WTC11 (cell line): ENCODE results near the gene GPD1. TPM values are rescaled to one million over a fixed set of nuclear protein-coding genes. Genes with fewer than 3 reads are reported as not detected.

ENCODE experiments used
- ATF1 ChIP-seq: sonication (generic); formaldehyde crosslinking; IDR thresholded peaks from 2 replicates; pipeline ENCODE4 v1.8.1; 2023; ENCODE audit warnings: mild to moderate bottlenecking, moderate library complexity, missing genetic modification reagents
- E2F4 ChIP-seq: sonication (generic); formaldehyde crosslinking; IDR thresholded peaks from 2 replicates; pipeline ENCODE4 v1.8.1; 2022; ENCODE audit warnings: low read depth, mild to moderate bottlenecking, moderate library complexity, missing genetic modification reagents, borderline replicate concordance
- ESRRA ChIP-seq: sonication (generic); formaldehyde crosslinking; IDR thresholded peaks from 2 replicates; pipeline ENCODE4 v1.8.1; 2022; ENCODE audit warnings: mild to moderate bottlenecking, missing genetic modification reagents, borderline replicate concordance
- JUN ChIP-seq: sonication (generic); formaldehyde crosslinking; IDR thresholded peaks from 2 replicates; pipeline ENCODE4 v1.8.0; 2023; ENCODE audit warnings: mild to moderate bottlenecking, missing genetic modification reagents
- RORB ChIP-seq: fragments of 250-450 bp; sonication (Bioruptor Pico); IDR thresholded peaks from 2 replicates; pipeline ENCODE4 v1.9.0; 2021; ENCODE audit warnings: mild to moderate bottlenecking
- SMAD4 ChIP-seq: sonication (generic); formaldehyde crosslinking; IDR thresholded peaks from 2 replicates; pipeline ENCODE4 v1.8.0; 2022; ENCODE audit warnings: mild to moderate bottlenecking, missing genetic modification reagents
- SOX15 ChIP-seq: fragments of 250-450 bp; sonication (Bioruptor Pico); IDR thresholded peaks from 2 replicates; pipeline ENCODE4 v1.9.0; 2021; ENCODE audit warnings: mild to moderate bottlenecking
- SP1 ChIP-seq: sonication (generic); formaldehyde crosslinking; conservative IDR thresholded peaks from 2 replicates; pipeline ENCODE4 v1.8.1; 2022; ENCODE audit warnings: missing genetic modification reagents
- TEAD1 ChIP-seq: sonication (generic); formaldehyde crosslinking; IDR thresholded peaks from 2 replicates; pipeline ENCODE4 v1.8.0; 2022; ENCODE audit warnings: mild to moderate bottlenecking, missing genetic modification reagents
- USF1 ChIP-seq: sonication (generic); formaldehyde crosslinking; IDR thresholded peaks from 2 replicates; pipeline ENCODE4 v1.8.0; 2022; ENCODE audit warnings: mild to moderate bottlenecking, missing genetic modification reagents
- ZNF232 ChIP-seq: sonication (generic); formaldehyde crosslinking; IDR thresholded peaks from 2 replicates; pipeline ENCODE4 v1.8.0; 2022; ENCODE audit warnings: mild to moderate bottlenecking, missing genetic modification reagents
- ZNF263 ChIP-seq: sonication (generic); formaldehyde crosslinking; IDR thresholded peaks from 2 replicates; pipeline ENCODE4 v1.8.1; 2022; ENCODE audit warnings: low read depth, mild to moderate bottlenecking, moderate library complexity, missing genetic modification reagents
- ZNF317 ChIP-seq: sonication (generic); formaldehyde crosslinking; IDR thresholded peaks from 2 replicates; pipeline ENCODE4 v1.8.1; 2023; ENCODE audit warnings: low read depth, mild to moderate bottlenecking, moderate library complexity, missing genetic modification reagents, borderline replicate concordance
- ZNF396 ChIP-seq: fragments of 250-450 bp; sonication (Bioruptor Pico); IDR thresholded peaks from 2 replicates; pipeline ENCODE4 v1.8.0; 2021; ENCODE audit warnings: mild to moderate bottlenecking, moderate library complexity, borderline replicate concordance
- ZNF671 ChIP-seq: fragments of 250-450 bp; sonication (Bioruptor Pico); IDR thresholded peaks from 2 replicates; pipeline ENCODE4 v1.8.0; 2021; ENCODE audit warnings: mild to moderate bottlenecking
- total RNA-seq: library from RNA; stranded (reverse); gene quantifications from 3 replicates; pipeline ENCODE4 v1.2.3, GENCODE V29; 2021
- TF ChIP-seq, protein P1 (sequence below): sonication (generic); formaldehyde crosslinking; IDR thresholded peaks from 2 replicates; pipeline ENCODE4 v1.8.0; 2023; ENCODE audit warnings: missing genetic modification reagents, mild to moderate bottlenecking, borderline replicate concordance
- TF ChIP-seq, protein P2 (sequence below): sonication (generic); formaldehyde crosslinking; IDR thresholded peaks from 2 replicates; pipeline ENCODE4 v1.8.0; 2022; ENCODE audit warnings: mild to moderate bottlenecking, missing genetic modification reagents
- TF ChIP-seq, protein P3 (sequence below): sonication (generic); formaldehyde crosslinking; conservative IDR thresholded peaks from 2 replicates; pipeline ENCODE4 v1.8.1; 2023; ENCODE audit warnings: mild to moderate bottlenecking, low read depth, missing genetic modification reagents, moderate library complexity
- TF ChIP-seq, protein P4 (sequence below): sonication (generic); formaldehyde crosslinking; IDR thresholded peaks from 2 replicates; pipeline ENCODE4 v1.8.1; 2023; ENCODE audit warnings: mild to moderate bottlenecking, moderate library complexity, missing genetic modification reagents

GPD1 gene
- total RNA-seq, 1 experiment from 2014 or later: 0.77 TPM

GRCh38 chr12:50081096-50081808, 22.6 kb upstream of the GPD1 start (continued):
- TF ChIP-seq, protein P1, sequence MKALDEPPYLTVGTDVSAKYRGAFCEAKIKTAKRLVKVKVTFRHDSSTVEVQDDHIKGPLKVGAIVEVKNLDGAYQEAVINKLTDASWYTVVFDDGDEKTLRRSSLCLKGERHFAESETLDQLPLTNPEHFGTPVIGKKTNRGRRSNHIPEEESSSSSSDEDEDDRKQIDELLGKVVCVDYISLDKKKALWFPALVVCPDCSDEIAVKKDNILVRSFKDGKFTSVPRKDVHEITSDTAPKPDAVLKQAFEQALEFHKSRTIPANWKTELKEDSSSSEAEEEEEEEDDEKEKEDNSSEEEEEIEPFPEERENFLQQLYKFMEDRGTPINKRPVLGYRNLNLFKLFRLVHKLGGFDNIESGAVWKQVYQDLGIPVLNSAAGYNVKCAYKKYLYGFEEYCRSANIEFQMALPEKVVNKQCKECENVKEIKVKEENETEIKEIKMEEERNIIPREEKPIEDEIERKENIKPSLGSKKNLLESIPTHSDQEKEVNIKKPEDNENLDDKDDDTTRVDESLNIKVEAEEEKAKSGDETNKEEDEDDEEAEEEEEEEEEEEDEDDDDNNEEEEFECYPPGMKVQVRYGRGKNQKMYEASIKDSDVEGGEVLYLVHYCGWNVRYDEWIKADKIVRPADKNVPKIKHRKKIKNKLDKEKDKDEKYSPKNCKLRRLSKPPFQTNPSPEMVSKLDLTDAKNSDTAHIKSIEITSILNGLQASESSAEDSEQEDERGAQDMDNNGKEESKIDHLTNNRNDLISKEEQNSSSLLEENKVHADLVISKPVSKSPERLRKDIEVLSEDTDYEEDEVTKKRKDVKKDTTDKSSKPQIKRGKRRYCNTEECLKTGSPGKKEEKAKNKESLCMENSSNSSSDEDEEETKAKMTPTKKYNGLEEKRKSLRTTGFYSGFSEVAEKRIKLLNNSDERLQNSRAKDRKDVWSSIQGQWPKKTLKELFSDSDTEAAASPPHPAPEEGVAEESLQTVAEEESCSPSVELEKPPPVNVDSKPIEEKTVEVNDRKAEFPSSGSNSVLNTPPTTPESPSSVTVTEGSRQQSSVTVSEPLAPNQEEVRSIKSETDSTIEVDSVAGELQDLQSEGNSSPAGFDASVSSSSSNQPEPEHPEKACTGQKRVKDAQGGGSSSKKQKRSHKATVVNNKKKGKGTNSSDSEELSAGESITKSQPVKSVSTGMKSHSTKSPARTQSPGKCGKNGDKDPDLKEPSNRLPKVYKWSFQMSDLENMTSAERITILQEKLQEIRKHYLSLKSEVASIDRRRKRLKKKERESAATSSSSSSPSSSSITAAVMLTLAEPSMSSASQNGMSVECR (CRISPR knock-in tag): 0 out of 2 replicates have a peak, but pooled peaks have one; percentile 42
- TF ChIP-seq JUN (CRISPR knock-in tag) (no peak), ZNF317 (CRISPR knock-in tag) (no peak), SOX15 (CRISPR knock-in tag) (no peak), ESRRA (CRISPR knock-in tag) (no peak), RORB (CRISPR knock-in tag) (no peak), ZNF396 (CRISPR knock-in tag) (no peak), SP1 (CRISPR knock-in tag) (no peak), USF1 (CRISPR knock-in tag) (peak; percentile 76; the same call in 1 of the 2 replicates), TEAD1 (CRISPR knock-in tag) (0 out of 2 replicates have a peak, but pooled peaks have one; percentile 47), E2F4 (CRISPR knock-in tag) (no peak), ZNF263 (CRISPR knock-in tag) (no peak), ZNF671 (CRISPR knock-in tag) (no peak), SMAD4 (CRISPR knock-in tag) (no peak), ZNF232 (CRISPR knock-in tag) (no peak), ATF1 (no peak)
- TF ChIP-seq, protein P2, sequence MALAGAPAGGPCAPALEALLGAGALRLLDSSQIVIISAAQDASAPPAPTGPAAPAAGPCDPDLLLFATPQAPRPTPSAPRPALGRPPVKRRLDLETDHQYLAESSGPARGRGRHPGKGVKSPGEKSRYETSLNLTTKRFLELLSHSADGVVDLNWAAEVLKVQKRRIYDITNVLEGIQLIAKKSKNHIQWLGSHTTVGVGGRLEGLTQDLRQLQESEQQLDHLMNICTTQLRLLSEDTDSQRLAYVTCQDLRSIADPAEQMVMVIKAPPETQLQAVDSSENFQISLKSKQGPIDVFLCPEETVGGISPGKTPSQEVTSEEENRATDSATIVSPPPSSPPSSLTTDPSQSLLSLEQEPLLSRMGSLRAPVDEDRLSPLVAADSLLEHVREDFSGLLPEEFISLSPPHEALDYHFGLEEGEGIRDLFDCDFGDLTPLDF (CRISPR knock-in tag): no peak
- TF ChIP-seq, protein P3, sequence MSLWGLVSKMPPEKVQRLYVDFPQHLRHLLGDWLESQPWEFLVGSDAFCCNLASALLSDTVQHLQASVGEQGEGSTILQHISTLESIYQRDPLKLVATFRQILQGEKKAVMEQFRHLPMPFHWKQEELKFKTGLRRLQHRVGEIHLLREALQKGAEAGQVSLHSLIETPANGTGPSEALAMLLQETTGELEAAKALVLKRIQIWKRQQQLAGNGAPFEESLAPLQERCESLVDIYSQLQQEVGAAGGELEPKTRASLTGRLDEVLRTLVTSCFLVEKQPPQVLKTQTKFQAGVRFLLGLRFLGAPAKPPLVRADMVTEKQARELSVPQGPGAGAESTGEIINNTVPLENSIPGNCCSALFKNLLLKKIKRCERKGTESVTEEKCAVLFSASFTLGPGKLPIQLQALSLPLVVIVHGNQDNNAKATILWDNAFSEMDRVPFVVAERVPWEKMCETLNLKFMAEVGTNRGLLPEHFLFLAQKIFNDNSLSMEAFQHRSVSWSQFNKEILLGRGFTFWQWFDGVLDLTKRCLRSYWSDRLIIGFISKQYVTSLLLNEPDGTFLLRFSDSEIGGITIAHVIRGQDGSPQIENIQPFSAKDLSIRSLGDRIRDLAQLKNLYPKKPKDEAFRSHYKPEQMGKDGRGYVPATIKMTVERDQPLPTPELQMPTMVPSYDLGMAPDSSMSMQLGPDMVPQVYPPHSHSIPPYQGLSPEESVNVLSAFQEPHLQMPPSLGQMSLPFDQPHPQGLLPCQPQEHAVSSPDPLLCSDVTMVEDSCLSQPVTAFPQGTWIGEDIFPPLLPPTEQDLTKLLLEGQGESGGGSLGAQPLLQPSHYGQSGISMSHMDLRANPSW (CRISPR knock-in tag): no peak
- TF ChIP-seq, protein P4, sequence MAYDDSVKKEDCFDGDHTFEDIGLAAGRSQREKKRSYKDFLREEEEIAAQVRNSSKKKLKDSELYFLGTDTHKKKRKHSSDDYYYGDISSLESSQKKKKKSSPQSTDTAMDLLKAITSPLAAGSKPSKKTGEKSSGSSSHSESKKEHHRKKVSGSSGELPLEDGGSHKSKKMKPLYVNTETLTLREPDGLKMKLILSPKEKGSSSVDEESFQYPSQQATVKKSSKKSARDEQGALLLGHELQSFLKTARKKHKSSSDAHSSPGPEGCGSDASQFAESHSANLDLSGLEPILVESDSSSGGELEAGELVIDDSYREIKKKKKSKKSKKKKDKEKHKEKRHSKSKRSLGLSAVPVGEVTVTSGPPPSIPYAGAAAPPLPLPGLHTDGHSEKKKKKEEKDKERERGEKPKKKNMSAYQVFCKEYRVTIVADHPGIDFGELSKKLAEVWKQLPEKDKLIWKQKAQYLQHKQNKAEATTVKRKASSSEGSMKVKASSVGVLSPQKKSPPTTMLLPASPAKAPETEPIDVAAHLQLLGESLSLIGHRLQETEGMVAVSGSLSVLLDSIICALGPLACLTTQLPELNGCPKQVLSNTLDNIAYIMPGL: no peak
